H9 (cell line): ENCODE measurements around the gene CTRB2. TPM values are rescaled to one million over a fixed set of nuclear protein-coding genes. Genes with fewer than 3 reads are reported as not detected.

ENCODE experiments used
- DNase-seq: peaks from one replicate; pipeline ENCODE4 v3.0.0-alpha.2; 2017
- H2AFZ ChIP-seq: one replicate; pipeline ENCODE4 v1.6.1; 2013; ENCODE audit warnings: mild to moderate bottlenecking, low read length, control low read depth, moderate library complexity
- H2AK5ac ChIP-seq: 2 replicates; pipeline ENCODE4 v1.6.1; 2013; ENCODE audit warnings: low read length, control low read depth, mixed read lengths; ENCODE audit not compliant: insufficient read length
- H2BK120ac ChIP-seq: one replicate; pipeline ENCODE4 v1.6.1; 2013; ENCODE audit warnings: low read depth, mild to moderate bottlenecking, low read length, control low read depth, inconsistent platforms; ENCODE audit not compliant: poor library complexity, severe bottlenecking
- H2BK12ac ChIP-seq: 2 replicates; pipeline ENCODE4 v1.6.1; 2013; ENCODE audit warnings: low read length, control low read depth, mixed read lengths, low read depth; ENCODE audit not compliant: insufficient read length
- H2BK15ac ChIP-seq: 2 replicates; pipeline ENCODE4 v1.6.1; 2013; ENCODE audit warnings: low read depth, low read length, control low read depth
- H2BK20ac ChIP-seq: one replicate; pipeline ENCODE4 v1.6.1; 2013; ENCODE audit warnings: low read depth, mild to moderate bottlenecking, low read length, control low read depth, inconsistent platforms; ENCODE audit not compliant: poor library complexity, severe bottlenecking
- H2BK5ac ChIP-seq: 2 replicates; pipeline ENCODE4 v1.6.1; 2013; ENCODE audit warnings: low read length, control low read depth, mixed read lengths; ENCODE audit not compliant: insufficient read length
- H3K14ac ChIP-seq: 2 replicates; pipeline ENCODE4 v1.6.1; 2013; ENCODE audit warnings: low read length, control low read depth; ENCODE audit not compliant: insufficient read depth
- H3K18ac ChIP-seq: 2 replicates; pipeline ENCODE4 v1.6.1; 2013; ENCODE audit warnings: low read depth, mild to moderate bottlenecking, mixed read lengths, low read length, control low read depth; ENCODE audit not compliant: insufficient read length
- H3K23ac ChIP-seq: 2 replicates; pipeline ENCODE4 v1.6.1; 2013; ENCODE audit warnings: low read length, control low read depth, mixed read lengths, low read depth; ENCODE audit not compliant: insufficient read length
- H3K23me2 ChIP-seq: 2 replicates; pipeline ENCODE4 v1.6.1; 2013; ENCODE audit warnings: low read depth, mild to moderate bottlenecking, mixed read lengths, low read length, control low read depth; ENCODE audit not compliant: insufficient read length, poor library complexity, severe bottlenecking
- H3K27ac ChIP-seq: 2 replicates; pipeline ENCODE4 v1.5.1; 2013; ENCODE audit warnings: low read length, control low read depth, mixed read lengths, low read depth; ENCODE audit not compliant: insufficient read length
- H3K27me3 ChIP-seq: 2 replicates; pipeline ENCODE4 v1.6.1; 2013; ENCODE audit warnings: low read length, control low read depth, inconsistent platforms; ENCODE audit not compliant: insufficient read depth
- H3K4ac ChIP-seq: 2 replicates; pipeline ENCODE4 v1.6.1; 2013; ENCODE audit warnings: low read depth, mild to moderate bottlenecking, control low read depth, inconsistent platforms, low read length, moderate library complexity
- H3K4me1 ChIP-seq: 2 replicates; pipeline ENCODE4 v1.6.1; 2013; ENCODE audit warnings: low read length, control low read depth, inconsistent platforms; ENCODE audit not compliant: insufficient read depth
- H3K4me2 ChIP-seq: 2 replicates; pipeline ENCODE4 v1.6.1; 2013; ENCODE audit warnings: low read length, control low read depth, mixed read lengths; ENCODE audit not compliant: insufficient read length, insufficient read depth
- H3K56ac ChIP-seq: 2 replicates; pipeline ENCODE4 v1.6.1; 2013; ENCODE audit warnings: low read depth, mild to moderate bottlenecking, mixed read lengths, low read length, control low read depth; ENCODE audit not compliant: insufficient read length
- H3K79me1 ChIP-seq: 2 replicates; pipeline ENCODE4 v1.6.1; 2013; ENCODE audit warnings: low read depth, mild to moderate bottlenecking, moderate library complexity, low read length, control low read depth, inconsistent platforms; ENCODE audit not compliant: insufficient read depth, poor library complexity, severe bottlenecking
- H3K79me2 ChIP-seq: 2 replicates; pipeline ENCODE4 v1.6.1; 2013; ENCODE audit warnings: low read length, control low read depth, inconsistent platforms; ENCODE audit not compliant: insufficient read depth
- H3K9ac ChIP-seq: 2 replicates; pipeline ENCODE4 v1.6.1; 2013; ENCODE audit warnings: low read length, control low read depth, mixed read lengths; ENCODE audit not compliant: insufficient read length; ENCODE audit errors: extremely low read depth
- H3K9me3 ChIP-seq: one replicate; pipeline ENCODE4 v1.6.1; 2013; ENCODE audit warnings: low read depth, low read length, inconsistent platforms; ENCODE audit not compliant: control insufficient read depth
- H3T11ph ChIP-seq: one replicate; pipeline ENCODE4 v1.6.1; 2013; ENCODE audit warnings: mild to moderate bottlenecking, low read length, control low read depth, inconsistent platforms
- H4K20me1 ChIP-seq: one replicate; pipeline ENCODE4 v1.6.1; 2013; ENCODE audit not compliant: control insufficient read depth, insufficient read length, insufficient read depth
- H4K5ac ChIP-seq: 2 replicates; pipeline ENCODE4 v1.6.1; 2013; ENCODE audit warnings: low read depth, mild to moderate bottlenecking, mixed read lengths, low read length, control low read depth; ENCODE audit not compliant: insufficient read length
- H4K8ac ChIP-seq: replicated peaks from 2 replicates; pipeline ENCODE4 v1.6.1; 2013; ENCODE audit warnings: low read length, control low read depth, mixed read lengths, low read depth; ENCODE audit not compliant: insufficient read length
- H4K91ac ChIP-seq: 2 replicates; pipeline ENCODE4 v1.6.1; 2013; ENCODE audit warnings: low read depth, mild to moderate bottlenecking, moderate library complexity, mixed read lengths, low read length, control low read depth; ENCODE audit not compliant: insufficient read length
- H3K27ac Mint-ChIP-seq, 3 experiments: 2 replicates in 2 of 3; 3 replicates in 1 of 3; pipeline ENCODE4 v1.8.0; 2020 to 2021; ENCODE audit warnings: mixed read lengths in 3 of 3, mild to moderate bottlenecking in 1 of 3, moderate library complexity in 1 of 3
- H3K27me3 Mint-ChIP-seq: 2 replicates; pipeline ENCODE4 v1.8.0; 2021; ENCODE audit warnings: low read depth, mild to moderate bottlenecking, moderate library complexity, mixed read lengths
- H3K36me3 Mint-ChIP-seq, 3 experiments: 2 replicates in 2 of 3; 3 replicates in 1 of 3; pipeline ENCODE4 v1.8.0; 2020 to 2021; ENCODE audit warnings: low read depth in 3 of 3, mixed read lengths in 3 of 3; ENCODE audit not compliant: insufficient read depth in 1 of 3
- H3K4me1 Mint-ChIP-seq, 2 experiments: 2 replicates each; pipeline ENCODE4 v1.8.0; 2020; ENCODE audit warnings: mixed read lengths in 2 of 2
- H3K4me3 Mint-ChIP-seq, 2 experiments: 2 replicates in 1 of 2; 3 replicates in 1 of 2; pipeline ENCODE4 v1.8.0; 2020 to 2021; ENCODE audit warnings: mild to moderate bottlenecking in 2 of 2, mixed read lengths in 2 of 2, moderate library complexity in 1 of 2
- H3K9me3 Mint-ChIP-seq, 2 experiments: 2 replicates in 1 of 2; 3 replicates in 1 of 2; pipeline ENCODE4 v1.8.0; 2020; ENCODE audit warnings: mild to moderate bottlenecking in 2 of 2, mixed read lengths in 2 of 2, moderate library complexity in 1 of 2
- CTCF ChIP-seq: fragments of 200-600 bp; sonication (generic); conservative IDR thresholded peaks from 3 replicates; pipeline ENCODE4 v1.8.0; 2021; ENCODE audit warnings: antibody characterized with exemption, mild to moderate bottlenecking
- WGBS: extraction: QIAGEN DNeasy Blood & Tissue Kit; methylation state at CpG from one replicate; pipeline ENCODE4 v1.1.7; 2013; ENCODE audit warnings: missing lambda C conversion rate, low lambda C conversion rate, mixed read lengths; ENCODE audit not compliant: insufficient read length; ENCODE audit errors: extremely low coverage; 5-methylcytosine and 5-hydroxymethylcytosine counted together
- total RNA-seq: library from RNA; stranded (reverse); gene quantifications from 2 replicates; pipeline ENCODE4 v1.2.1, GENCODE V29; 2021

The CTRB2 gene
- total RNA-seq, 1 experiment from 2014 or later, result not detected

GRCh38 chr16:75203096-75203495 lies 3.9 kb downstream of the CTRB2 start:
- no peaks in the 10 kb centered on the region for H3K4me1 ChIP-seq
- no peak overlapping the region for H3K18ac ChIP-seq
- H3K79me1 ChIP-seq, result no peaks in the 10 kb centered on the region
- no peaks in the 10 kb centered on the region for H3K23me2 ChIP-seq
- DNase-seq, result no peak
- no peak overlapping the region for H2BK15ac ChIP-seq
- H3K4ac ChIP-seq, result no peak overlapping the region
- H2BK20ac ChIP-seq, result no peak overlapping the region
- H2BK5ac ChIP-seq, result no peak overlapping the region
- H3T11ph ChIP-seq, result no peak overlapping the region
- H3K4me1 Mint-ChIP-seq, result peaks cover 3 to 11% of the 10 kb centered on the region in 2 experiments
- H3K27ac ChIP-seq, result no peak overlapping the region
- H2AFZ ChIP-seq, result no peak overlapping the region
- H3K27me3 ChIP-seq, result no peaks in the 10 kb centered on the region
- H3K9ac ChIP-seq, result no peak overlapping the region
- H4K91ac ChIP-seq, result no peak overlapping the region
- no peak overlapping the region for H3K56ac ChIP-seq
- no peak overlapping the region for H2BK120ac ChIP-seq
- no CpG with 5 or more reads among the region's 12 CpGs for WGBS
- H3K27me3 Mint-ChIP-seq, result peaks cover 4% of the 10 kb centered on the region; the same call in 1 of the 2 replicates
- no peak overlapping the region for H4K5ac ChIP-seq
- H2BK12ac ChIP-seq, result no peak overlapping the region
- no peak overlapping the region for H3K4me2 ChIP-seq
- no peak overlapping the region for H3K23ac ChIP-seq
- H3K79me2 ChIP-seq, result no peaks in the 10 kb centered on the region
- H4K20me1 ChIP-seq, result no peaks in the 10 kb centered on the region
- no peaks in the 10 kb centered on the region for H3K36me3 Mint-ChIP-seq
- no peak overlapping the region for H4K8ac ChIP-seq
- no peak overlapping the region for H3K27ac Mint-ChIP-seq
- H2AK5ac ChIP-seq, result no peak overlapping the region
- no peaks in the 10 kb centered on the region for H3K9me3 ChIP-seq
- TF ChIP-seq CTCF, result no peak
- no peak overlapping the region for H3K14ac ChIP-seq
- no peaks in the 10 kb centered on the region for H3K9me3 Mint-ChIP-seq
- no peak overlapping the region for H3K4me3 Mint-ChIP-seq
